ENCODE measurements around the gene SLC35F3.
A peak's percentile ranks its signal among the peaks of the same experiment; 100 is the strongest.
"Not testable (repeated sequence)": the region's sequence is repeated elsewhere in the genome, so short reads cannot be mapped to it uniquely, and the experiment has no call there.

Gene SLC35F3

DNA sequence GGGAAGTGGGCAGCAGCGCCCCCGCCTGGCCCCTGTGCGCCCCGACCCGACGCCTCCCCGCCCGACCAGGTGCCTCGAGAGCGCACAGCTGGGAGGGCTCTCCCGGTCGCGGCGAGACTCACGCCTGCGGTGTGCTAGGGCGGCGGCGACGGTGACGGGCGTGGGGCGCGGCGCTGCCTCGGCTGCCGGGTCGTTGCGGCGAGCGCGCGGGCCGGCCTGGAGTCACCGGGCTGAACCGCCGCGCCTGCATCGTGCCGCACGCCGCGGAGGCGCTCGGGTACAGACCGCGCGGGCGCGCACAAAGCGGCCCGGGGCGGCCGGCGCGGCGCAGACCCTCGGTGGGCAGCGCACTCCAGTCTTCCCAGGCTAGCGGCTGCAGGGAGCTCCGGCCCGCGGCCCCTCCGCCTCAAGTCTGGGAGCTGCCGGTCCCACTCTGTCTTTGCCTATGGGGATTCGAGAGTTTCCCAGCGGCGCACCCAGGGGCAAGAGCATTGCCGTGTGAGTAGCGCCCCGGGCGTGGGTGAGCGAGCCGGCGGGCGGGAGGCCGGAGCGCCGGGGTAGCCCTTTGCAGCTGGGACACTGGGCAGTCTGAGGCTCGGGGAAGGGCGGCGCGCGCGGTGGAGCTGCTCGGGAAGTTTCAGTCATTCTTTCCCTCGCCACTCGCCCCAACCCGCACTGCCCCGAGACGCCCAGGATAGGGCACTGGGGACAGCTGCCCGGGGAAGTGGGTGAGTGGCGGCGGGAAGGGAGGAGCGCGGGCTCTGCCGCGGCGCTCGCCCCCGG lies at the start of gene SLC35F3:
TSS of gene SLC35F3 (plus strand) at position 44 of the 783 bp plus-strand sequence.
- DNase-seq = no peak

DNA sequence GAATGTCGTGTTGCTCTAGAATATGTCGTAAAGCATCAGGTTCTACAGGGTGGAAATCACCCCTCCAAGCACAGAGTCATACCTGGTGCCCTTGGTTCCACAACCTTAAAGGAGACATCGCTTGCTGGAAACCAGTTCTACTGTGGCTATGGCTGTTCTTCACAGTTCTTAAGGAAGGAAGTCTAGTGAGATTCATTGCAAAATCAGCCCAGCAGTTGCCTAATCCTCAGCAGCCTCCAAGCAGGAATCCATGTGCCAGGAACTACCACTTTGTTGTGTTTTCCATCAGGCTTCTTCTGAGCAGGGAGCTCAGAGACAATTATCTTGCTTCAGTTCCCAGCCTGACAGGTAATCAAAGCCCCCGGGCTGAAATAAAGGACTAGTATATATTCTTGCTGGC lies 45.0 kb upstream of the SLC35F3 start:
- peak; percentile 10 for DNase-seq

DNA sequence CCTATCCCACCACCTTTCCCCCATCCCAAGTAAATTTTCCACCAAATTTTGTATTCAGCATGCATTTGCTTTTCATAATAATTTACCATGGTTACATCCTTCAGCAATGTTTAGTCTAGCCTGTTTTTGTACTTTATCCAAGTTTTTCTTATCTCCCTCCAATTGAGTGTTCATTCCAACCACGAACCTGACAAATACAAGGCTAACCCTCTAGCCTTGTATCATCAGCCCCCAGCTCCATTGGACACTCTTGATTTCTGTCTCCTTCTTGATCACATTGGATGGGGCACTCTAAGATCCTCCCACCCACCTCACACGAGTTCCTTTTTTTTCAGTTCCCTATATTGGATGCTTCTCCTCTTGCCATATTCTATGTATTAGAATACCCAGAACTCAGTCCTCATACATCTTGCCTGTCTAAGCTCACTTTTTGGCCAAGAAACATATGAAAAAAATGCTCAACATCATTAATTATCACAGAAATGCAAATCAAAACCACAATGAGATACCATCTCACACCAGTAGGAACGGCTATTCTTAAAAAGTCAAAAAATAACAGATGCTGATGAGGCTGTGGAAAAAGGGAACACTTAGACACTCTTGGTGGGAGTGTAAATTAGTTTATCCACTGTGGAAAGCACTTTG lies 40.5 kb upstream of the SLC35F3 start:
- no peak for DNase-seq

DNA sequence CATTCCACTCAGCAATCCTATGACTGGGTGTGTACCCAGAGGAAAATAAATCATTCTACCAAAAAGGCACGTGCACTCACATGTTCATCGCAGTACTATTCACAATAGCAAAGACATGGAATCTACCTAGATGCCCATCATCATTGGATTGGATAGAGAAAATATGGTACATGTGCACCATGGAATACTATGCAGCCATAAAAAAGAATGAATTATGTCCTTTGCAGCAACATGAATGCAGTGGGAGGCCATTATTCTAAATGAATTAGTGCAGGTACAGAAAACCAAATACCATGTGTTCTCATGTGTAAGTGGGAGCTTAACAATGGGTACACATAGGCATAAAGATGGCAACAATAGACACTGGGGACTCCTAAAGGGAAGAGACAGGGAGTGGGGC lies 39.9 kb upstream of the SLC35F3 start:
- no peak for DNase-seq

DNA sequence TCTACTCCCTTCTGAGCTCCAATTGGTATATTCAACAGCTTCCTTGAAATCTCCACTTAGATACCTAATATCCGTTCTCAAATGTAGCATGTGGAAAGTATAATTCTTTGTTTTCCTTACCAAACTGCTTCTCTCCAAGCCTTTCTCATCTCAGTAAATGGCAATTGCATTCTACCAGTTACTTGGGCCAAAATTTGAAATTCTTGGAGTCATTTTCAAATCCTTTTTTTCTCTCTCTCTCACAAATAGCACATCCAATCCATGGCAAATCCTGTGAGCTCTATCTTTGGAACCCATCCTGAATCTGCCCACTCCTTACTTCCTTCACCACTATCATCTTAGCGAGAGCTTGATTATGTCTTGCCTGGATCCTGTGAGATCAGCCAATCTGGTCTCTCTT lies 39.3 kb upstream of the SLC35F3 start:
- DNase-seq = no peak

DNA sequence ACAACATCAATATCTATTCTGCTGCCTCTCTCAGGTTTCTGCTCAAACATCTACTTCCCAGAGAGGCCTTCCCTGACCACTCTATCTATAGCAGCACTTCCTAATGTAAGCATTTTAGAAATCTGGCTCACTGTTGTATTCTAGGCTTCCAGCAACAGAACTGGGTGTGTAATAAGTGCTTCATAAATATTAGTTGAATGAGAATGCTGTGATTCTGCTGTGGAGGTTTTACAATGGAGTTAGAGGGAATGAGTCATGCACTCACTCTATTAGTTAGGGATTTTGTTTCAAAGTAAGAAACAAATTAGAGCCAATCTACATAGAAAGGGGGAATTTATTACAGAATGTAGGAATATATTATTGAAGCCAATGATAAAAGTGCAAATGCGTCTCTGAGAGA lies 38.6 kb upstream of the SLC35F3 start:
- DNase-seq = no peak

DNA sequence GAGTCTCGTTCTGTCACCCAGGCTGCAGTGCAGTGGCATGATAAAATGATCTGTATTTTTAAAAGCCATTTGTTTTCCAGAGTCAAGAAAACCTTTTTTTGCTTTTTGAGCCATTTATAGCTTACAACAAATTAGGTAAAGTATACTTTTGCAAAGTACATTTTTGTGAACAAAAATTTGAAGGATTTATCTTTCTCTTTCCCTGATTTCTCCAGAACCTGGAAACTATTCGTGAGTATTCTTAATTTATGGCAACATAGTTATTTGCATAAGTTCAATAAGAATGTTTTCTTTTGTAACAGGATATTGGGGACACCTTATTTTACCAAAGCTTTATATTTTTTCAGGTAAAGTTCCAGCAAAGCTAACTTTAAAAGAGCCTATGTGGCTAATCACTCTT lies 37.4 kb upstream of the SLC35F3 start:
- no peak for DNase-seq

DNA sequence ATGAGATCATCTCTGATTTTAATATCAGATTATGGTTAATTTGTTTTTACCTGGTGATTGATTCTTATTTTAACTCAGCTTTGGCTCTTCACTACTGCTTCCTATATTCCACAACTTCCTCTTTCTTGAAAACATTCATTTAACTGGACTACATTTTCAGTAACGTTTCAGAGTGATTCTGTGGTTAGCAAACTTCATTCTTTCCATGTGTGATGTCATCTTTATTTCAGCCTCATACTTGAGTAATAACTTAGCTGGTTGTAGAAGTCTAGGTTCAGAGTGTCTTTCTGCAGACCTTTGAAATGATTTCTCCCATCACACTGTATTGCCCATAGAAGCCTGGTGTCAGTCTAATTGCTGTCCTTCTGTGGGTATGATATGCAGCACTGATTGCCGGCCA lies 36.0 kb upstream of the SLC35F3 start:
- peak; percentile 14 for DNase-seq

DNA sequence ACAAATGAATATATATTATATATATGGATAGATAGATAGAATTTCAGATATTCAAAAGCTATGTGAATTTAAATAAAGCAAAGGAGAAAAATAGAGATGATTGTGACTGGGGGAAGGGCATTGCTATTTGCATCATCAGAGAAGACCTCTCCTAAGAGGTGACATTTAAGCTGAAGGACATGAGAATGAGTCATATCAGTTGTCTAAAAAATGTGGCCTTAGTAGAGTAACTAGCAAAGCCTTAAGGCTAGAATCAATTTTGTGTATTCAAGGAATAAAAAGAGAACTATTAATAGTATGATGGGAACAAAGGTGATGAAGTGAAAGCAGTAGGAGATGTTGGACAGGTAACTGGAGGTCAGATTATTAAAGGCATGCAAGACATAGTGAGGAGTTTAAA lies 34.8 kb upstream of the SLC35F3 start:
- no peak for DNase-seq

DNA sequence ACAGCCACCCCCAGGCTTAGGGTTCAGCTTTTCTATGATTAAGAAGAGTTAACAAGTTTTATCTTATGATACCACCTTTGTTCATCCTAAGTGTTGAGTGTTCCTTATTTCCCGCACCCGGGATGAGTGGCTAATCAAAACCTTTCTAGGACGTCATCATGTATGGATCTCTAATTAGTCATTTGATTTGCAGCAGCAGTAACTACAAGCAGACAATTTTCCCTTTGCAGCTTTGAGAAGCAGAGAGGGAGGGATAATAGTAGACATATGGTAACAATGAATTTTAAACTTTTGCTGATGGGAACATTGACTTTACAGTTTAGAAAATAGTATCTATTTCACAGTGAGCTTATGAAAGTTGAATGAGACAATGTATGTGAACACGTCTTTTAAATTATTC lies 30.8 kb upstream of the SLC35F3 start:
- no peak for DNase-seq

DNA sequence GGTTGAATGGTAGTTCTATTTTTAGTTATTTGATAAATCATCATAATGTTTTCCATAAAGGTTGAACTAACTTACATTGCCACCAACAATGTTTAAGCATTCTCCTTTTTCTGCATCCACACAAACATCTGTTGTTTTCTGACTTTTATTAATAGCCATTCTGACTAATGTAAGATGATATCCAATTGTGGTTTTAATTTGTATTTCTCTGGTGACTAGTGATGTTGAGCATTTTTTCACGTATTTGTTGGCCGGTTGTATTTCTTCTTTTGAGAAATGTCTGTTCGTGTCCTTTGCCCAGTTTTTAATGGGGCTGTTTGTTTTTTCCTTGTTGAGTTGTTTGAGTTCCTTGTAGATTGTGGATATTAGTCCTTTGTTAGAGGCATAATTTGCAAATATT lies 24.6 kb upstream of the SLC35F3 start:
- no peak for DNase-seq

DNA sequence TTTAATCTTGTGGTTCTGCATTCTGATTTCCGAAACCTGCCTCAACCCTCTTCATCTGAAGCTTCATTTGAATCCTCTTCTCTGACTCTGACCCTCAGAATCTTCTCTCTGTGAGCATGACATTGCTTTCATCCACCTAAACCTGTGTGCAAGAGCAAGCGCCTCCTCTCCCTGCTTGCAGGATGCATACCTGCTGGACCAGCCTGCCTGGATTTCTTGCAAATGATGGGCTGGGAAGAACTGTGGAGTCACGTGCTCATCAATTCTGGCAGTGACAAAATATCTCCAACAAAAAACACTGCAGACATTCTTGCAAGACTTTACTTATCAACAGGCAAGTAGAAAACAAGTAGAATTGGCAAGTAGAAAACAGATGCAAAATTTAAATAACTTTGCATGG lies 20.8 kb upstream of the SLC35F3 start:
- no peak for DNase-seq

DNA sequence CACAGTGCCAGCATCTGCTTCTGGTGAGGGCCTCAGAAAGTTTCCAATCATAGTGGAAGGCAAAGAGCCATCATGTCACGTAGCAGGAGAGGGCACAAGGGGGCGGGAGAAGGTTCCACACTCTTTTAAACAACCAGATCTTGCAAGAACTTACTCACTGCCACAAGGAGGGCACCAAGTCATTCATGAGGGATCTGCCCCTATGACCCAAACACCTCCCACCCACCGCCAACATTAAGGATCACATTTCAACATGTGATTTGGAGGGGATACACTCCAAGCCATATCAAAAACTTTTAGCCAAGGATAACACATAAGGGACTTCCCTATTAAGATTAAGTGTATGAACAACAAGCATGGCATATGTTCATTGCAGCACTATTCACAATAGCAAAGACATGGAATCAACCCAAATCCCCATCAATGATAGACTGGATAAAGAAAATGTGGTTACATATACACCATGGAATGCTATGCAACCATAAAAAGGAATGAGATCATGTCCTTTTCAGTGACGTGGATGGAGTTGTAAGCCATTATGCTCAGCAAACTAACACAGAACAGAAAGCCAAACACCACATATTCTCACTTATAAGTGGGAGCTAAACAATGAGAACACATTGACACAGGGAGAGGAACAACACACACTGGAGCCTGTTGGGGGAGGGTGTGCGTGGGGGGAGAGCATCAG lies 19.9 kb upstream of the SLC35F3 start:
- DNase-seq = no peak

DNA sequence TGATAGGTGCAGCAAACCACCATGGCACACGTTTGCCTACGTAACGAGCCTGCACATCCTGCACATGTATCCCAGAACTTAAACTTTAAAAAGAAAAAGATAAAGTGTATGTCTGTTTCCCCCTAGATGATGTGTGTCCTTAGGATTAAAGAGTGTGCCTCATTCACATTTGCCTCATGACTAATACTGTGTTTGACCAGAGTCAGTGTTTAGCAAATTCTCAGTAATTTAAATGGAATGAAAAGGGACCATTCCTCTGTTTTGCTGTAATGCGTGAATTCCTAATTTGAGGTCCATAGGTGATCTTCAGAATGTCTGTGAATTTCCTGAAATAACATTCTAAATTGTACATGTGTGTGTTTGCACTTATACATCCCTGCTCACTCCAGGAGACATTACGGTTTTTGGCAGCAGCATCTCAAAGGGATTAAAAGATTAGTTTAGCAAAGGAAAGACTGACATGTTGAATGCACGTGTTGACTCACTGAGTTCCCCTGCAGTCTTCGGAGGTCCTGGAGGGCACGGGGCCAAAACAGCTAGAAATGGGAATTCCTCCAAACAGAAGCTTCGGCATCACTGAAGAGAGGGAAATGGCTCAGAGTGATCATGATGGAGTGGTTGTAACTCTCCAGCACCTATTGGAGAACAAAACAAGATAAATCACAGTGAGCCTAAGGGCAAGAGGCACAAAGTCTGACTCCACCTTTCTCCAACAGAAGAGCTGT lies 19.1 kb upstream of the SLC35F3 start:
- no peak for DNase-seq

DNA sequence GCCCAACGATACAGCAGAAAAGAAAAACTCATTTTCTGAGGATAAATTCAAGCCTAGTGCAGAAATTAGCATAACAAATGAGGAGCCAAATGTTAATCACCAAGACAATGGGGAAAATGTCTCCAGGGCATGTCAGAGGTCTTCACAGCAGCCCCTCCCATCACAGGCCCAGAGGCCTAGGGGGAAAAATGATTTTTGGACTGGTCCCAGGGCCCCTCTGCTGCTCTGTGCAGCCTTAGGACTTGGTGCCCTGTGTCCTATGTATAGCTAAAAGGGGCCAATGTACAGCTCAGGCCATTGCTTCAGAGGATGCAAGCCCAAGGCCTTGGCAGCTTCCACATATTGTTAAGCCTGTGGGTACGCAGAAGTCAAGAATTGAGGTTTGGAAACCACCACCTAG lies 13.3 kb upstream of the SLC35F3 start:
- DNase-seq = not testable (repeated sequence)

DNA sequence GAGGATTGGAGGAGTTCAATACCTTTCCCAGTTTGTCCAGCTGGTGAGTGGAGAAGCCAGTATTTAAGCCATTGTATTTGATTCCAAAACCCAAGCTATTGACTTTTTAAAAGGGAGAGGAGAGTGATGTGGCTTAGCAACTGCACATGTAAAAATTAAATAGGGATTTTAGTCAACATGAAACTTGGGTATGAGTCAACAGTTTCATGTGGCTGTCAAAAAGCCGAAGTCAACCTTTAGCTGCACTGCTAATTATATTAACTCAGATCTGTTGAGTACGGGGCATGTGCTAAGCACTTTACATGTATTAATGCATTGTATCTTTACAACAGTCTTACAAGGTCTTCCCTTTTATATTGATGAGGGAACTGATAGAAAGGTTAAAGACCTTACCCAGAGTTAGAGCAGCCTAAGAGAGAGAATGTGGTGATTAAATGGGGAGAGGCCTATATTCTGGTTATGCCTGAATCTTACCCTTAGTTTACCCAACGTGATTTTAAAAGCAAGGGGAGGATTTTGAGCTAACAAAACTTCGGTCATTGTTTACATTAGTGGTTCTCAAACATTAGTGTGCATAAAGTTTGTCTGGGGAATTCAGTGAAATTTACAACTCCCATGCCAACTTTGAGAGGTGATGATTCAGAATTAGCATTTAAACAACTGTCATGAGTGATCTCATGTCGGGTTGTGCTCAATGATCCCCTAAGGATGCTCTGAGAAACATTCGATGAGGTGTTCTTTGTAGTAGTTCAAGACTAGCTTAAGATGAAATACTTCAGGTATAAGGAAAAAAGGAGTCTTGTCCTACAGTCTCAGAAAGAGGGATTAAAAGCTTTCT lies 6.9 kb upstream of the SLC35F3 start:
- no peak for DNase-seq

DNA sequence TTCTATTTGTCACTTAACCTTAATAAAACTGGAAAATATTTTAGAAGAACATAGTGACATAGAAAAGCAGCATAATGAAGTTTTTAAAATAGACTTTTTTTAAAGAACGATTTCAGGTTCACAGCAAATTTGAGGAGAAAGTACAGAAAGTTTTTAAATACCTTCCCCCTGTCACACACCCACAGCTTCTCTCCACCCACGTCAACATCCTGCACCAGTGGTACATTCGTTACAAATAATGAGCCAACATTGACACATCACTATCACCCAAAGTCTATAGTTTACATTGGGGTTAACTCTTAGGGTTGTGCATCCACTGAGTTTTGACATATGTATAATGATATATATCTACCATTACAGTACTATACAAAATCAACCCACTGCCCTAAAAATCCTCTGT lies 3.0 kb upstream of the SLC35F3 start:
- DNase-seq = no peak

DNA sequence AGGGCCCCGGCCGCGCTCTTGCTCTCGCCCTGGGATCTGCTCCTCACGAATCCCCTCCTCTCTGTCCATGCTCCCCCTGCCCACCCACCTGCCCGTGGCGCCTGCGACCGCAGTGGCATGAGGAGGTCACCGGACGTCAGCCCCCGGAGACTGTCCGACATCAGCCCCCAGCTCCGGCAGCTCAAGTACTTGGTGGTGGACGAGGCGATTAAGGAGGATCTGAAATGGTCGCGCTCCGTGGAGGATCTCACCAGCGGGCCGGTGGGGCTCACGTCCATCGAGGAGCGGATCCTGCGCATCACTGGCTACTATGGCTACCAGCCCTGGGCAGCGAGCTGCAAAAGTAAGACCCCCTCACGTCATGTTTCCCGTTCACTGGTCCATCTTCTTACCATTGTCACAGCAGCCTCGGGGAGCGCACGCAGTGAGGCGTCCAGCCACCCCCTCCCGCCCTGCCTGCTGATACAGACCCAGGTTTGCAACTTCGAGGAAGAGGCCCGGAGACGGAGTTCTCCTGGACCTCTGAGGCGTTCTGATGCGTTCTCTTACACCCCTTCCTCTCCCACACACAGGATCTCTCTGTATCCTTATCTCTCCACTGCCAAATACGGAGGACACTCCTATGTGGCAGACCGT lies 1.1 kb downstream of the SLC35F3 start:
- no peak for DNase-seq

DNA sequence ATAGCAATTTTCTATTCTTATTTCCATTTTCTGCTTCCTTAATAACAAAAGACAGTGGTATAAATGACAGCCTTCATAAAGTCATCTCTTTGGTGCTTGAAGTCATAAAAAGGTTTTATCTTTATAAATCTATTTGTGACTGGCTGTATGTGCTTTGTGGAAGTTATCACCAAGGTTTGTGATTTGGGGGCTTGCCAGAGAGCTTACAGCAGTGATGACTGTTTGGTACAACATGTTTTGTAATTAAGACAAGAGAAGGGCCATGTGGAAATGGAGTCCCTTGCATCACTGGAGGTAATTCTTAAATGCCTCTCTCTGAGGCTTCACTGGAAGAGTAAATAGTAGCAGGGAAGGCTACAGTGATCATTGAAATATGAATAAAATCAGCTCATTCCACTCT lies 2.7 kb downstream of the SLC35F3 start:
- DNase-seq = no peak

DNA sequence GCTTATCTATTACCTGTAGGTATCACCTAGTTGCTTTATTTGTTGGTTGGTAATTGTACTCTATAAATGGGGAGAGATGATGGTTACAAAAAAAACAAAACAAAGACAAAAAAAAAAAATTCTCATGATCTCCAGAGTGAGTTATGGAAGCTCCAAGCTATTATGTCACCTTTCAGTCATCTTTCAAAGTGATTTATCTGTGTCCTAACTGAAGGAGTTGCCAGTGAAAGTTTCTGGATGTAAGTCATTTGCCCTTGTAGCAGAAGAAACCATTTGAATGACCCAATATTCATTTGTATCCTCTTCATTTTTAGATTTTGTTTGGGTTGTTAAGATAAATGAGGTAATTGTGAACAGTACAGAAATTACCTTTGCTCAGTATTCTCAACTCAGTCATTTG lies 3.6 kb downstream of the SLC35F3 start:
- DNase-seq = no peak

DNA sequence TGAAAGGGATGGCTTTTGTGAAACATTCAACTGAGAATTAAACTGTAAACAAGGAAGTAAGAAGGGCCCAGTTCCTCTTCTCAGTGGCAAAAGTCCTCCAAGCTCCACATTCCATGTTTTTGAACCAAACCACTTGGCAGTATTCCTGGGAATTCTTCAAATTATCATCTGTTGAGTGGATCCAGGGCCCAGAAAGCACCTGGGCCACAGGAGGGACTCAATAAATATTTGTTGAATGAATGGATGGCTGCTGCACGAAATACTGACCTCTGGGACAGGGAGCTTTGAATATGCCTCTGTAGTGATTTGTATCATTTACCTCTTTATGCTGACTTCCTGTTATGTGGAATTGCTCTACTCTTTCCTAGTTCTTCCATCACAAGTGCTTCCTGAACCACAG lies 4.7 kb downstream of the SLC35F3 start:
- no peak for DNase-seq

DNA sequence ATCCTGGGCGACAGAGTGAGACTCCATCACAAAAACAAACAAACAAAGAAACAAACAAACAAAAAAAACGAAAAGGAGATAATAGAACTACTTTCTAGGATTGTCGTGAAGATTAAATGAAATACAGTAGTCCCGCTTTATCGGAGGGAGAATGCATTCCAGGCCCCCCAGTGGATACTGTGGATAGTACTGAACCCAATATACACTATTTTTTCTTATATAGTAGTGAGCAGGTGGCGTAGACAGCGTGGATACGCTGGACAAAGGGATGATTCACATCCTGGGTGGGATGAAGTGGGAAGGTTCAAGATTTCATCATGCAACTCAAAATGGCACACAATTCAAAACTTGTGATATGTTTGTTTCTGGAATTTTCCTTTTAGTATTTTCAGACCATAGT lies 8.0 kb downstream of the SLC35F3 start:
- DNase-seq = no peak

Measured in inflammatory macrophage treated with lipopolysaccharide for 4 hours (primary cell).